Activated B cell treated with CpG ODN at 0.5 μM for 24 hours (primary cell): ENCODE results near the gene SERPINC1. TPM values are rescaled to one million over a fixed set of nuclear protein-coding genes. Genes with fewer than 3 reads are reported as not detected.
"Not testable (repeated sequence)": the region's sequence is repeated elsewhere in the genome, so short reads cannot be mapped to it uniquely, and the experiment has no call there.

Source experiments
- ATAC-seq: fragments of 200-7000 bp; cut with Tn5 transposase; one replicate; pipeline ENCODE4 v1.10.0; 2021; ENCODE audit warnings: low read depth, mild to moderate bottlenecking, moderate library complexity
- CTCF ChIA-PET: fragments of 350-600 bp; sonication (Branson Sonifier 250); formaldehyde crosslinking; loops from one replicate; lab custom pipeline; 2021; ENCODE audit warnings: antibody characterized with exemption; lab: Charles Lee
- POLR2A ChIA-PET: fragments of 350-600 bp; sonication (Branson Sonifier 250); formaldehyde crosslinking; loops from one replicate; lab custom pipeline; 2021; ENCODE audit warnings: antibody characterized with exemption; lab: Charles Lee
- DNase-seq: peaks from one replicate; pipeline ENCODE4 v3.0.0; 2022
- H3K27ac Mint-ChIP-seq: one replicate; pipeline ENCODE4 v1.8.0; 2020; ENCODE audit warnings: mixed read lengths
- H3K27me3 Mint-ChIP-seq: one replicate; pipeline ENCODE4 v1.8.0; 2021; ENCODE audit warnings: mixed read lengths
- H3K36me3 Mint-ChIP-seq: one replicate; pipeline ENCODE4 v1.8.0; 2021; ENCODE audit warnings: low read depth, mixed read lengths
- H3K4me1 Mint-ChIP-seq: one replicate; pipeline ENCODE4 v1.8.0; 2021; ENCODE audit warnings: mixed read lengths
- H3K4me3 Mint-ChIP-seq: one replicate; pipeline ENCODE4 v1.8.0; 2020; ENCODE audit warnings: mild to moderate bottlenecking, mixed read lengths
- H3K9me3 Mint-ChIP-seq: one replicate; pipeline ENCODE4 v1.8.0; 2020; ENCODE audit warnings: mixed read lengths
- intact Hi-C: fragments of 100-400 bp; cut with micrococcal nuclease; formaldehyde crosslinking; loops from one replicate; pipeline ENCODE4 v1.15.1; 2024
- total RNA-seq: library from RNA; stranded (reverse); gene quantifications from 2 replicates; pipeline ENCODE4 v1.2.3, GENCODE V29; 2022
- TF ChIP-seq, protein P1 (sequence below): fragments of 200-600 bp; IDR thresholded peaks from one replicate; pipeline ENCODE4 v1.8.0; 2022; ENCODE audit warnings: antibody characterized with exemption, mild to moderate bottlenecking

SERPINC1 gene
- total RNA-seq, 1 donor from 2014 or later: 0.24 TPM

DNA sequence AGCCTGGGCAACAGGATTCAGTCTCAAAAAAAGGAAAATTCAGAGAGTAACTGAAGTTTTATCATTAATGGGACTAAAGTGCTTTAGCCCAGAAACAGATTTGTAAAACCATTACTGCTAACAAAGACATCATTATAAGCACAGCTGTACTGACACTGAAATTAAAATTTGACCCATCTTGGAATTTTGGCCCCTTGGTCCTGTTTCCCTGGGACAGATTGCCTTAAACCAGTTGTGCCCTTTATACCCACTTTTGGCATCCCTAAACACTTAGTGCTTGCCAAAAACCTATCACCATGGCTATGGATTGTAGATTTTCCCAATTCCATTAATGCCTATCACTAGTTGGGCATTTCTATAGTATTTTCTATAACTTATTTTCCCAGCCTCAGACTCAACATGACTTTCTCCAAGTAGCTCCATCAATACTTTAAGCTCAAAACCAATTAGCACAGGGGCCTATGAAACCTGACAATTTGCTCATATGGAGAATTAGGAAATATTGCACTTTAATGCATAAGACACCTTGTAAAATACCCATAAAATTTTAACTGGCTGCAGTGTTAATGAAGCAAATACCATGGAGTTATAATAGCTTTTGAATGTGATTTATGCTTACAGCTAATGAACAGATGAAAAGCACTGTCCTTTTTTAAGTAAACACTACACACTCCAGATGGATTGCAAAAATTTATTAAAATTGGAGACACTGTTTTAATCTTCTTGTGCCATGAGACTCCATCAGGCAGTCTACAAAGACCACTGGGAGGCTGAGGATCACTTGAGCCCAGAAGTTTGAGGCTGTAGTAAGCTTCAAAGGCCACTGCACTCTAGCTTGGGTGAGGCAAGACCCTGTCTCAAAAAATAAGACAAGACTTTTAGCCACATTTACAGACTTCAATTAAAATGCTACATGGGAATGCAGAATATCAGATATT, 53.6 kb downstream of the SERPINC1 start:
- CTCF ChIA-PET: no interaction called here
- no peak for DNase-seq
- TF ChIP-seq, protein P1, sequence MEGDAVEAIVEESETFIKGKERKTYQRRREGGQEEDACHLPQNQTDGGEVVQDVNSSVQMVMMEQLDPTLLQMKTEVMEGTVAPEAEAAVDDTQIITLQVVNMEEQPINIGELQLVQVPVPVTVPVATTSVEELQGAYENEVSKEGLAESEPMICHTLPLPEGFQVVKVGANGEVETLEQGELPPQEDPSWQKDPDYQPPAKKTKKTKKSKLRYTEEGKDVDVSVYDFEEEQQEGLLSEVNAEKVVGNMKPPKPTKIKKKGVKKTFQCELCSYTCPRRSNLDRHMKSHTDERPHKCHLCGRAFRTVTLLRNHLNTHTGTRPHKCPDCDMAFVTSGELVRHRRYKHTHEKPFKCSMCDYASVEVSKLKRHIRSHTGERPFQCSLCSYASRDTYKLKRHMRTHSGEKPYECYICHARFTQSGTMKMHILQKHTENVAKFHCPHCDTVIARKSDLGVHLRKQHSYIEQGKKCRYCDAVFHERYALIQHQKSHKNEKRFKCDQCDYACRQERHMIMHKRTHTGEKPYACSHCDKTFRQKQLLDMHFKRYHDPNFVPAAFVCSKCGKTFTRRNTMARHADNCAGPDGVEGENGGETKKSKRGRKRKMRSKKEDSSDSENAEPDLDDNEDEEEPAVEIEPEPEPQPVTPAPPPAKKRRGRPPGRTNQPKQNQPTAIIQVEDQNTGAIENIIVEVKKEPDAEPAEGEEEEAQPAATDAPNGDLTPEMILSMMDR: no peak
- Mint-ChIP-seq H3K27ac (no peak overlapping the region), H3K4me1 (peaks cover 53% of the 10 kb centered on the region), H3K4me3 (peak overlapping the region; percentile 19), H3K27me3 (no peaks in the 10 kb centered on the region), H3K36me3 (peaks cover 73% of the 10 kb centered on the region), H3K9me3 (no peaks in the 10 kb centered on the region)
- no peak for ATAC-seq
- POLR2A ChIA-PET: interaction anchor here (1.0 to 1.1 kb wide), 2 partner anchors 8 to 446 kb away, joined by 3 to 4 read pairs; no protein-coding TSS in a partner anchor
- intact Hi-C loops: loop anchor here (10.0 kb wide), 1 partner anchor 881 kb away; no protein-coding TSS in a partner anchor

DNA sequence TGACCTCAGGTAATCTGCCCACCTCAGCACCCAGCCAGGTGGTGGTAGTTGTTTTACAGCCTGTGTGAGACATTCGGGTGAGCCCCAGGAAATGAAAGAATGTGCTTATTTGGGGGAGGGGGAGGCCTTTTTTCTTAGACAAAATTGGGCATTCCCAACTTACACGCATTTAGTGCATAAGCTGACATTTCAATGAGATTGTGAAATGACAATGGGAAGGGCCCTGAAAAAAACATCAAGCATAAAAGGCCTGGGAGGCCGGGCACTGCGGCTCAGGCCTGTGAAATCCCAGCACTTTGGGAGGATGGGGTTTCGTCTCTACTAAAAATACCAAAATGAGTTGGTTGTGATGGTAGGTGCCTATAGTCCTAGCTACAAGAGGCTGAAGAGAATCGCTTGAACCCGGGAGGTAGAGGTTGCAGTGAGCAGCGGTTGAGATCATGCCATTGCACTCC, 54.3 kb downstream of the SERPINC1 start:
- ATAC-seq (no peak), DNase-seq (no peak)
- ChIA-PET CTCF (no interaction called here), POLR2A (interaction anchor here (0.7 to 1.6 kb wide), 4 partner anchors 8 to 445 kb away, joined by 3 to 6 read pairs (median 4); partner anchors contain the start of genes CENPL and DARS2)
- Mint-ChIP-seq H3K27me3 (no peaks in the 10 kb centered on the region), H3K9me3 (no peaks in the 10 kb centered on the region), H3K4me3 (no peak overlapping the region), H3K36me3 (peaks cover 75% of the 10 kb centered on the region), H3K4me1 (peaks cover 51% of the 10 kb centered on the region), H3K27ac (peak overlapping the region; percentile 24)
- intact Hi-C loops: loop anchor here (10.0 kb wide), 1 partner anchor 882 kb away; no protein-coding TSS in a partner anchor
- TF ChIP-seq, protein P1: no peak

DNA sequence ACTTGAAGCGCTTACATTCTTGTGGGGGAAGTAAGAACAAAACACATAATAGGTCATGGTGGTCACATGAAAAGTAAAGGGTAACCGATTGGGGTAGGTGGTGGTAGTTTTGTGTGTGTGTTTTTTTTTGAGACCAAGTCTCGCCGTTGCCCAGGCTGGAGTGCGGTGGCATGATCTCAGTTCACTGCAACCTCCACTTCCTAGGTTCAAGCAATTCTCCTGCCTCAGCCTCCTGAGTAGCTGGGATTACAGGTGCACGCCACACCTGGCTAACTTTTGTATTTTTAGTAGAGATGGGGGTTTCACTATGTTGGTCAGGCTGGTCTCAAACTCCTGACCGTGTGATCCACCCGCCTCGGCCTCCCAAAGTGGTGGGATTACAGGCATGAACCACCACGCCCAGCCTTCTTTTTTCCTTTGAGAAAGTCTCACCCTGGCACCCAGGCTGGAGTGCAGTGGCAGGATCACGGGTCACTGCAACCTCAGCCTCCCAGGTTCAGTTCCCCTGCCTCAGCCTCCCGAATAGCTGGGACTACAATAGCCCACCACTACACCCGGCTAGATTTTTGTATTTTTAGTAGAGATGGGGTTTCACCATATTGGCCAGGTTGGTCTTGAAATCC, 54.9 kb downstream of the SERPINC1 start:
- CTCF ChIA-PET, H3K27me3 Mint-ChIP-seq, DNase-seq, H3K4me3 Mint-ChIP-seq, H3K9me3 Mint-ChIP-seq: not testable (repeated sequence)
- peaks cover 75% of the 10 kb centered on the region for H3K36me3 Mint-ChIP-seq
- H3K4me1 Mint-ChIP-seq: peaks cover 47% of the 10 kb centered on the region
- POLR2A ChIA-PET: interaction anchor here (0.7 to 1.7 kb wide), 4 partner anchors 7 to 448 kb away, joined by 3 to 11 read pairs (median 5); partner anchors contain the start of genes CENPL and DARS2
- ATAC-seq: peak; percentile 10
- H3K27ac Mint-ChIP-seq: peak overlapping the region; percentile 24
- intact Hi-C loops: loop anchor here (10.0 kb wide), 1 partner anchor 883 kb away; no protein-coding TSS in a partner anchor

DNA sequence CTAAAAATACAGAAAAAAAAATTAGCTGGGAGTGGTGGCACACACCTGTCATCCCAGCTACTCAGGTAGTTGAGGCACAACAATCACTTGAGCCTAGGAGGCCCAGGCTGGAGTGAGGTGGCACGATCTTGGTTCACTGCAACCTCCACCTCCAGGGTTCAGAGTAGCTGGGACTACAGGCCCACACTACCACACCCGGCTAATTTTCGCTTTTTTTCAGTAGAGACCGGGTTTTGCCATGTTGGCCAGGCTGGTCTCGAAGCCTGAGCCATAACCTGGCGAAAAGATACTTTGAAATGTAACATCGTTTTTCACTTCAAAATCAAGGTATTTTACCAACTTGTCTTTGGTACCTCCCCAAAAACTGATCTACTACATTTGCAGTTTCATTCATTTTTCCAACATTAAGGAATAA, 55.4 kb downstream of the SERPINC1 start:
- CTCF ChIA-PET: no interaction called here
- ATAC-seq (no peak), DNase-seq (no peak)
- TF ChIP-seq, protein P1: no peak
- Mint-ChIP-seq H3K36me3 (peaks cover 74% of the 10 kb centered on the region), H3K27ac (peak overlapping the region; percentile 24), H3K4me1 (peaks cover 42% of the 10 kb centered on the region), H3K4me3 (no peak overlapping the region), H3K9me3 (no peaks in the 10 kb centered on the region), H3K27me3 (no peaks in the 10 kb centered on the region)
- intact Hi-C loops: loop anchor here (10.0 kb wide), 1 partner anchor 883 kb away; no protein-coding TSS in a partner anchor
- POLR2A ChIA-PET: interaction anchor here (1.6 to 1.7 kb wide), 2 partner anchors 37 to 448 kb away, joined by 3 to 11 read pairs; partner anchors contain the start of genes CENPL and DARS2

DNA sequence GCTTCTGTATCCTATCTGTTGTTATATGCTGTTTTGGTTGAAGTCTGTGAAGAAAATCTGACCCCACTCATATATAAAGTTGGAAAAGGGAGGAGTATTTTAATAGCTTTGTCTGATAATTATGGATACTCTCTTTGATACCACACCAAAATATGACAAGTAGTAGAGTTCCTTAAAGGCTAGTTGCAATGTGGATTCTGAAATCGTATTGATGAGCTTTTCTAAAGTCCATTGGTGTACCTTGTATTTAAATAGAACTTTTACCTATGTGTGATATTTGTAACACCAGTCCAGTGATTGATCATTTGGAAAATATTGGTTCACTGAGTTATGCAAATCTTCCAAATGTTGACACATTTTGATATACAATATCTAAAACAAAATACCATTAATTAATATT, 57.1 kb downstream of the SERPINC1 start:
- no peak overlapping the region for H3K4me3 Mint-ChIP-seq
- no peaks in the 10 kb centered on the region for H3K9me3 Mint-ChIP-seq
- intact Hi-C loops: loop anchor here (10.0 kb wide), 1 partner anchor 885 kb away; no protein-coding TSS in a partner anchor
- H3K27me3 Mint-ChIP-seq: no peaks in the 10 kb centered on the region
- ATAC-seq (no peak), DNase-seq (no peak)
- POLR2A ChIA-PET: interaction anchor here (1.1 to 2.0 kb wide), 3 partner anchors 9 to 74 kb away, joined by 3 to 13 read pairs (median 4); partner anchors contain the start of gene ZBTB37
- peaks cover 73% of the 10 kb centered on the region for H3K36me3 Mint-ChIP-seq
- peaks cover 26% of the 10 kb centered on the region for H3K4me1 Mint-ChIP-seq
- no peak overlapping the region for H3K27ac Mint-ChIP-seq
- CTCF ChIA-PET: no interaction called here
- TF ChIP-seq, protein P1: no peak

DNA sequence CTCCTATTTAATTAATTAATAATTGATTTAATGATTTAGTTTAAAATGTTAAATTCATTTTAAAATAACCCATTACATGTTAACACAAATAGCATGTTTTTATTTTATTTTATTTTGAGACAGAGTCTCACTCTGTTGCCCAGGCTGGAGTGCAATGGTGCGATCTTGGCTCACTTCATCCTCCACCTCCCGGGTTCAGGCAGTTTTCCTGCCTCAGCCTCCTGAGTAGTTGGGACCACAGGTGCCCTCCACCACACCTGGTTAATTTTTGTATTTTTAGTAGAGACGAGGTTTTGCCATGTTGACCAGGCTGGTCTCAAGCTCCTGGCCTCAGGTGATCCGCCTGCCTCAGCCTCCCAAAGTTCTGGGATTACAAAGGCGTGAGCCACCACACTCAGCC, 57.6 kb downstream of the SERPINC1 start:
- POLR2A ChIA-PET: interaction anchor here (1.3 to 2.0 kb wide), 2 partner anchors 8 to 9 kb away, joined by 3 to 13 read pairs; partner anchors contain the start of gene ZBTB37
- H3K4me3 Mint-ChIP-seq, CTCF ChIA-PET, H3K9me3 Mint-ChIP-seq, ATAC-seq, intact Hi-C loops, DNase-seq, H3K27ac Mint-ChIP-seq, H3K27me3 Mint-ChIP-seq: not testable (repeated sequence)
- peaks cover 20% of the 10 kb centered on the region for H3K4me1 Mint-ChIP-seq
- peaks cover 73% of the 10 kb centered on the region for H3K36me3 Mint-ChIP-seq
